ENCODE measurements around the gene ACP5. TPM values are rescaled to one million over a fixed set of nuclear protein-coding genes. Genes with fewer than 3 reads are reported as not detected.

ACP5 gene
- total and polyA plus RNA-seq, 8 donors = 1.5 to 299 (median 3.5) TPM

GRCh38 chr19:11538232-11539036 is 39.0 kb downstream of the ACP5 start, which contains the start of gene CNN1:
TSS of gene CNN1 (plus strand) at chr19:11538851. CDS start at chr19:11538928, 77 bp downstream.
- peak within 1 kb of the TSS in 1 of 2 donors; percentile 77 for H3K27ac ChIP-seq
- H3K27me3 ChIP-seq = peaks cover 8 to 33% of the 10 kb centered on the region in 2 donors
- no peaks in the 10 kb centered on the region for H3K9me3 ChIP-seq
- DNase-seq = peak in 2 of 4 donors; percentile 43 to 68
- intact Hi-C loops (cut with DNase I) = no loop called here
- peaks cover 0 to 14% of the 10 kb centered on the region in 2 donors for H3K4me1 ChIP-seq
- TF ChIP-seq, protein P1, sequence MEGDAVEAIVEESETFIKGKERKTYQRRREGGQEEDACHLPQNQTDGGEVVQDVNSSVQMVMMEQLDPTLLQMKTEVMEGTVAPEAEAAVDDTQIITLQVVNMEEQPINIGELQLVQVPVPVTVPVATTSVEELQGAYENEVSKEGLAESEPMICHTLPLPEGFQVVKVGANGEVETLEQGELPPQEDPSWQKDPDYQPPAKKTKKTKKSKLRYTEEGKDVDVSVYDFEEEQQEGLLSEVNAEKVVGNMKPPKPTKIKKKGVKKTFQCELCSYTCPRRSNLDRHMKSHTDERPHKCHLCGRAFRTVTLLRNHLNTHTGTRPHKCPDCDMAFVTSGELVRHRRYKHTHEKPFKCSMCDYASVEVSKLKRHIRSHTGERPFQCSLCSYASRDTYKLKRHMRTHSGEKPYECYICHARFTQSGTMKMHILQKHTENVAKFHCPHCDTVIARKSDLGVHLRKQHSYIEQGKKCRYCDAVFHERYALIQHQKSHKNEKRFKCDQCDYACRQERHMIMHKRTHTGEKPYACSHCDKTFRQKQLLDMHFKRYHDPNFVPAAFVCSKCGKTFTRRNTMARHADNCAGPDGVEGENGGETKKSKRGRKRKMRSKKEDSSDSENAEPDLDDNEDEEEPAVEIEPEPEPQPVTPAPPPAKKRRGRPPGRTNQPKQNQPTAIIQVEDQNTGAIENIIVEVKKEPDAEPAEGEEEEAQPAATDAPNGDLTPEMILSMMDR (IDR thresholded peaks at IDR 0.05) = no peak
- peak; percentile 18 for ATAC-seq
- peak within 1 kb of the TSS; percentile 9 to 11 for H3K4me3 ChIP-seq
- no peaks in the 10 kb centered on the region for H3K36me3 ChIP-seq

DNA sequence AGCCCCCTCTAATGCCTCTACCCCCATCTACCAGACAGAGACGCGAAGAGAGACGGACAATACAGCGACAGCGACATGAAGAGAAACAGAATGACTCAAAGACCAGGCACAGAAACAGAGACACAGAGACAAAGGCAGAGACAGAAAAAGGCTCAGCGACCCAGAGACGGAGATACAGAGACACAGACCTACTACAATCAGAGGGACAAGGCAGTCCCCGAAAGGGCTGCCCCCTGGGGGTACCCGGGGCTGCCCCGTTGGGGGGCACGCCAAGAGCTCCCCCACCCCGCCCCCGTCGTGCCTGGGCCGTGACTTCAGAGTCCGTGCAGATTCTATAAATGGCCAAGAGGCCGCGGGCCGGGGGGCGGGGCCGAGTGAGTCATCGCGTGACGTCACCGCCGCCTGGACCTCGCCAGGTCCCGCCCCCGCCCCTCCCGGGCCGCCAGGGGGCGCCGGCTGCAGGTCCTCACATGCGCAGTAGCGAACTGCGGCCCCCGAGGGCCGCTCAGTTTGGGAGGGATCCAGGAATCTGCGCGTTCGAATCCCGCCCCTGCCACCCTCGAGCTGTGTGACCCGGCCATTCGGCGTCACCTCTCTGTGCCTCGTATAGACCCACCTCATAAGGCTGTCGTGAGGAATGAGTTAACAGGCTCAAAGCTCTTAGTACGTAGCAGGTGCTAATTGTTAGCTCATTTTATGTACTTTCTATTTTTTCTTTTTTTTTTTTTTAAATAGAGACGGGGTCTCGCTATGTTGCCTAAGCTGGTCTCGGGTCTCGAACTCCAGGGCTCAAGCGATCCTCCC is 41.5 kb downstream of the ACP5 start:
- peak overlapping the region; percentile 19 to 27 for H3K4me3 ChIP-seq
- no peaks in the 10 kb centered on the region for H3K9me3 ChIP-seq
- H3K27ac ChIP-seq = peak overlapping the region; percentile 62 to 72
- intact Hi-C loops (cut with DNase I) = no loop called here
- H3K36me3 ChIP-seq = no peaks in the 10 kb centered on the region
- TF ChIP-seq, protein P1 (IDR thresholded peaks at IDR 0.05) = peak; percentile 88 to 94
- ATAC-seq (peak; percentile 90), DNase-seq (peak; percentile 60 to 95 (median 88))
- peaks cover 8 to 29% of the 10 kb centered on the region in 2 donors for H3K27me3 ChIP-seq
- H3K4me1 ChIP-seq = peaks cover 0 to 14% of the 10 kb centered on the region in 2 donors

- H3K36me3 ChIP-seq = no peaks in the 10 kb centered on the region
- DNase-seq (no peak), ATAC-seq (no peak)
- intact Hi-C loops (cut with DNase I) = no loop called here
- H3K9me3 ChIP-seq = no peaks in the 10 kb centered on the region
- peaks cover 8 to 18% of the 10 kb centered on the region in 2 donors for H3K27me3 ChIP-seq
- TF ChIP-seq, protein P1 (IDR thresholded peaks at IDR 0.05) = no peak
- no peak overlapping the region for H3K4me3 ChIP-seq
- H3K27ac ChIP-seq = peak overlapping the region in 1 of 2 donors; percentile 62
- peaks cover 0 to 18% of the 10 kb centered on the region in 2 donors for H3K4me1 ChIP-seq
Measured at GRCh38 chr19:11534948-11535347, 42.5 kb downstream of the ACP5 start.

DNA sequence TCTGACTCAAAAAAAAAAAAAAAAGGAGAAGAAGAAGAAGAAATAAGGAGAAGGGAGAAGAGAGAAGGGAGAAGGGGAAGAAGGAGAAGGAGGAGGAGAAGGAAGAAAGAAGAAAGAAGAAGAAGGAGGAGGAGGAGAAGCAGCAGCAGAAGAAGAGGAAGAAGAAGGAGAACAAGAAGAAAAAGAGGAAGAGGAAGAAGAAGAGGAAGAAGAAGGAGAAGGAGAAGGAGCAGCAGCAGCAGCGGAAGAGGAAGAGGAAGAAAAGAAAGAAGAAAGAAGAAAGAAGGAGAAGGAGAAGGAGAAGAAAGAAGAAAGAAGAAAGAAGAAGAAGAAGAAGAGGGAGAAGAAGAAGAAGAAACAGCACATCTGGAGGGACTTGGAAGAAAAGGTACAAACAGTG is 42.9 kb downstream of the ACP5 start:
- DNase-seq (no peak), ATAC-seq (no peak)
- no peaks in the 10 kb centered on the region for H3K36me3 ChIP-seq

More for the DNA sequence above, 42.9 kb downstream of the ACP5 start:
- no peaks in the 10 kb centered on the region for H3K9me3 ChIP-seq
- intact Hi-C loops (cut with DNase I) = no loop called here
- H3K27ac ChIP-seq = peak overlapping the region in 1 of 2 donors; percentile 62
- TF ChIP-seq, protein P1 (IDR thresholded peaks at IDR 0.05) = no peak
- H3K4me3 ChIP-seq = no peak overlapping the region
- peaks cover 4 to 14% of the 10 kb centered on the region in 2 donors for H3K27me3 ChIP-seq
- peaks cover 0 to 22% of the 10 kb centered on the region in 2 donors for H3K4me1 ChIP-seq

Measured in left lung (tissue), 10 donors.